Caki2 (cell line): ENCODE results near the gene CST6. TPM values are rescaled to one million over a fixed set of nuclear protein-coding genes. Genes with fewer than 3 reads are reported as not detected.
A peak's percentile ranks its signal among the peaks of the same experiment; 100 is the strongest.
"Not testable (repeated sequence)": the region's sequence is repeated elsewhere in the genome, so short reads cannot be mapped to it uniquely, and the experiment has no call there.

Source experiments
- DNase-seq: peaks from one replicate; pipeline ENCODE4 v3.0.0-alpha.2; 2015; ENCODE audit warnings: low read depth
- in situ Hi-C: cut with HindIII; loops from 2 replicates; pipeline ENCODE4 v1.10.0; 2016; ENCODE audit warnings: low sequenced_read_pairs, low pct_unique_long_range_greater_than_20kb, mixed read lengths
- total RNA-seq: library from RNA; depleted of rRNA; stranded (reverse); fragments of >200 nt; shearing (Covaris generic); gene quantifications from 2 replicates; pipeline ENCODE4 v1.2.3, GENCODE V29; 2014; ENCODE audit warnings: low replicate concordance

CST6 gene
- total RNA-seq, 1 experiment from 2014 or later: not detected

- DNase-seq: no peak
- in situ Hi-C loops: no loop called here
Measured at GRCh38 chr11:65981972-65982823, 29.6 kb upstream of the CST6 start.

GRCh38 chr11:65982824-65983588 lies 28.8 kb upstream of the CST6 start:
- no peak for DNase-seq
- in situ Hi-C loops: no loop called here

GRCh38 chr11:65983589-65983987 lies 28.2 kb upstream of the CST6 start:
- in situ Hi-C loops: no loop called here
- DNase-seq: no peak

- DNase-seq: no peak
- in situ Hi-C loops: no loop called here
Measured at GRCh38 chr11:65987336-65987735, 24.5 kb upstream of the CST6 start.

- DNase-seq: peak; percentile 86
- in situ Hi-C loops: no loop called here
Measured at GRCh38 chr11:65988791-65989592, 22.8 kb upstream of the CST6 start.

GRCh38 chr11:65992056-65992455 lies 19.8 kb upstream of the CST6 start:
- in situ Hi-C loops: no loop called here
- no peak for DNase-seq

- no peak for DNase-seq
- in situ Hi-C loops: no loop called here
Measured at GRCh38 chr11:65997286-65997685, 14.5 kb upstream of the CST6 start.

- in situ Hi-C loops: no loop called here
- peak; percentile 97 for DNase-seq
Measured at GRCh38 chr11:66001942-66002647, 9.7 kb upstream of the CST6 start, which contains the start of the genes BANF1 and EIF1AD. Gene BANF1, plus strand, starts transcription at chr11:66002503. Its CDS starts 748 bp downstream, at chr11:66003251. Gene EIF1AD, minus strand, starts transcription at chr11:66002157. Its CDS starts 1,768 bp downstream, at chr11:66000389.

GRCh38 chr11:66002648-66003225 lies 9.1 kb upstream of the CST6 start:
- DNase-seq: peak; percentile 36
- in situ Hi-C loops: no loop called here

- in situ Hi-C loops: no loop called here
- DNase-seq: no peak
Measured at GRCh38 chr11:66003291-66003690, 8.5 kb upstream of the CST6 start.

- no peak for DNase-seq
- in situ Hi-C loops: no loop called here
Measured at GRCh38 chr11:66004186-66004585, 7.6 kb upstream of the CST6 start.

- DNase-seq: no peak
- in situ Hi-C loops: no loop called here
Measured at GRCh38 chr11:66006134-66006890, 5.5 kb upstream of the CST6 start.

- DNase-seq: no peak
- in situ Hi-C loops: no loop called here
Measured at GRCh38 chr11:66006891-66007176, 5.0 kb upstream of the CST6 start.

GRCh38 chr11:66007201-66007634 lies 4.6 kb upstream of the CST6 start:
- DNase-seq: no peak
- in situ Hi-C loops: no loop called here

GRCh38 chr11:66008095-66008467 lies 3.7 kb upstream of the CST6 start:
- in situ Hi-C loops: no loop called here
- no peak for DNase-seq

GRCh38 chr11:66008468-66009101 lies 3.2 kb upstream of the CST6 start:
- in situ Hi-C loops: no loop called here
- DNase-seq: no peak

GRCh38 chr11:66010036-66010435 lies 1.8 kb upstream of the CST6 start:
- in situ Hi-C loops, DNase-seq: not testable (repeated sequence)
